Spleen (tissue), 11 donors: ENCODE measurements around the gene CDIPT. TPM values are rescaled to one million over a fixed set of nuclear protein-coding genes. Genes with fewer than 3 reads are reported as not detected.
A peak's percentile ranks its signal among the peaks of the same experiment; 100 is the strongest.

Source experiments
- DNase-seq: peaks from one replicate; pipeline ENCODE4 v3.0.0-alpha.2; 2020
- H3K27ac ChIP-seq, 8 donors: fragments of 200-600 bp; sonication (generic) in 7 of 8; 1 replicate in 4 of 8; 2 replicates in 4 of 8; pipeline versions ENCODE4 v1.5.0 to v1.8.0; 2016 to 2021; ENCODE audit warnings: inconsistent platforms in 4 of 8, mild to moderate bottlenecking in 4 of 8, moderate library complexity in 1 of 8
- H3K27me3 ChIP-seq, 7 donors: fragments of 200-600 bp; sonication (generic) in 6 of 7; replicated peaks in 1 of 7; 1 replicate in 4 of 7; 2 replicates in 3 of 7; pipeline versions ENCODE4 v1.5.0 to v1.8.0; 2016 to 2021; ENCODE audit warnings: inconsistent platforms in 3 of 7, mild to moderate bottlenecking in 1 of 7
- H3K36me3 ChIP-seq, 6 donors: fragments of 200-600 bp; sonication (generic) in 5 of 6; 1 replicate in 4 of 6; 2 replicates in 2 of 6; pipeline versions ENCODE4 v1.5.0 to v1.8.0; 2016 to 2021; ENCODE audit warnings: inconsistent platforms in 2 of 6
- H3K4me1 ChIP-seq, 6 donors: fragments of 200-600 bp; sonication (generic) in 5 of 6; 1 replicate in 3 of 6; 2 replicates in 3 of 6; pipeline versions ENCODE4 v1.5.0 to v1.8.0; 2016 to 2021; ENCODE audit warnings: inconsistent platforms in 3 of 6
- H3K4me3 ChIP-seq, 8 donors: fragments of 200-600 bp; sonication (generic) in 7 of 8; 1 replicate in 4 of 8; 2 replicates in 4 of 8; pipeline versions ENCODE4 v1.5.0 to v1.8.0; 2016 to 2021; ENCODE audit warnings: inconsistent platforms in 4 of 8, mild to moderate bottlenecking in 4 of 8, moderate library complexity in 2 of 8
- H3K9me3 ChIP-seq, 8 donors: fragments of 200-600 bp; sonication (generic) in 7 of 8; 1 replicate in 4 of 8; 2 replicates in 4 of 8; pipeline versions ENCODE4 v1.5.0 to v1.8.0; 2016 to 2021; ENCODE audit warnings: inconsistent platforms in 4 of 8
- CTCF ChIP-seq, 11 experiments: fragments of 200-600 bp in 7 of 11; fragments of 450-650 bp in 4 of 11; sonication (generic) in 4 of 11; IDR thresholded peaks in 8 of 11; conservative IDR thresholded peaks in 3 of 11; 1 replicate in 7 of 11; 2 replicates in 4 of 11; pipeline versions ENCODE4 v1.4.0 to v1.8.0; 2016 to 2021; ENCODE audit warnings: antibody characterized with exemption in 11 of 11, inconsistent platforms in 4 of 11, mild to moderate bottlenecking in 1 of 11
- POLR2A ChIP-seq, 3 donors: fragments of 450-650 bp; IDR thresholded peaks; one replicate each; pipeline ENCODE4 v1.5.1; 2017; ENCODE audit warnings: antibody characterized with exemption in 3 of 3, mild to moderate bottlenecking in 1 of 3
- POLR2AphosphoS5 ChIP-seq, 3 donors: sonication (generic); formaldehyde crosslinking; IDR thresholded peaks; one replicate each; pipeline ENCODE4 v1.5.1; 2017; ENCODE audit warnings: antibody characterized with exemption in 3 of 3
- WGBS, 5 donors: extraction: QIAGEN DNeasy Blood & Tissue Kit in 3 of 5; methylation state at CpG; one replicate each; pipeline versions ENCODE4 v1.1.5 to v1.1.7; 2013 to 2018; 5-methylcytosine and 5-hydroxymethylcytosine counted together
- intact Hi-C: fragments of 100-400 bp; cut with DNase I; formaldehyde crosslinking; loops from one replicate; pipeline ENCODE4 v1.15.0; 2023; ENCODE audit warnings: low total_unique reads
- polyA plus RNA-seq, 3 donors: library from polyadenylated mRNA; stranded (reverse); fragments of 200-250 nt; gene quantifications; one replicate each; pipeline ENCODE4 v1.2.1, GENCODE V29; 2013
- total RNA-seq, 7 donors: library from RNA; depleted of rRNA in 3 of 7; stranded (reverse); fragments of >200 nt in 3 of 7; fragmentation: NEBNext Ultra II Directional in 4 of 7; extraction: Animal tissue kit (Norgen Biotek cat#: 25700) in 4 of 7; gene quantifications; one replicate each; pipeline versions ENCODE4 v1.1.0 to v1.2.1, GENCODE V29; 2016 to 2021
- donor health status: healthy with polysubstance abuse.
- donor health status: DM: no; HTN: no; CAD: no; lungs with moderate emphysema.
- donor health status: DM: no; HTN: no; CAD: no.
- donor health status: Bipolar disorder and iron deficiency.
- donor health status: healthy.
- donor health status: DM: no; HTN: no; CAD: no.
- donor health status: DM: yes; HTN: yes; CAD: no.

Gene CDIPT
- total and polyA plus RNA-seq, 10 donors = 43.7 to 81.2 (median 65.5) TPM

- H3K4me3 ChIP-seq = no peak overlapping the region
- no peak for DNase-seq
- H3K27me3 ChIP-seq = no peaks in the 10 kb centered on the region
- 86 to 98% (median 90%) methylated on average over 3 of the region's 3 CpGs for whole genome bisulfite sequencing, 5 donors
- TF ChIP-seq POLR2AphosphoS5 (IDR thresholded peaks at IDR 0.05) = peak in 1 of 3 donors; percentile 27
- no peak for TF ChIP-seq CTCF (IDR thresholded peaks at IDR 0.05 in 8 of 11, conservative IDR thresholded peaks at IDR 0.05 in 3 of 11)
- no peak overlapping the region for H3K27ac ChIP-seq
- peaks cover 0 to 22% (median 12%) of the 10 kb centered on the region in 6 donors for H3K4me1 ChIP-seq
- H3K9me3 ChIP-seq = no peaks in the 10 kb centered on the region
- H3K36me3 ChIP-seq = peaks cover 0 to 50% (median 20%) of the 10 kb centered on the region in 6 donors
- intact Hi-C loops = no loop called here
Observed at GRCh38 chr16:29850998-29851397, 12.0 kb downstream of the CDIPT start.

GRCh38 chr16:29849505-29849904 lies 13.5 kb downstream of the CDIPT start:
- TF ChIP-seq POLR2A (IDR thresholded peaks at IDR 0.05) = no peak
- TF ChIP-seq POLR2AphosphoS5 (IDR thresholded peaks at IDR 0.05) = no peak
- TF ChIP-seq CTCF (IDR thresholded peaks at IDR 0.05 in 8 of 11, conservative IDR thresholded peaks at IDR 0.05 in 3 of 11) = no peak
- Histone ChIP-seq H3K4me3 (no peak overlapping the region), H3K4me1 (peaks cover 0 to 22% (median 12%) of the 10 kb centered on the region in 6 donors), H3K27me3 (no peaks in the 10 kb centered on the region), H3K9me3 (no peaks in the 10 kb centered on the region), H3K27ac (peak overlapping the region in 2 of 8 donors; percentile 18 to 33), H3K36me3 (peaks cover 0 to 65% (median 35%) of the 10 kb centered on the region in 6 donors)
- DNase-seq = no peak
- intact Hi-C loops = no loop called here
- WGBS, 5 donors = 80 to 89% (median 88%) methylated on average over 5 of the region's 5 CpGs

GRCh38 chr16:29848420-29849297 lies 14.4 kb downstream of the CDIPT start:
- TF ChIP-seq POLR2AphosphoS5 (IDR thresholded peaks at IDR 0.05) (peak; percentile 70 to 83 (median 72)), POLR2A (IDR thresholded peaks at IDR 0.05) (no peak), CTCF (IDR thresholded peaks at IDR 0.05 in 8 of 11, conservative IDR thresholded peaks at IDR 0.05 in 3 of 11) (peak; percentile 66 to 92 (median 84))
- Histone ChIP-seq H3K4me3 (no peak overlapping the region), H3K27me3 (no peaks in the 10 kb centered on the region), H3K9me3 (no peaks in the 10 kb centered on the region), H3K4me1 (peaks cover 0 to 22% (median 12%) of the 10 kb centered on the region in 6 donors), H3K27ac (peak overlapping the region in 3 of 8 donors; percentile 15 to 30 (median 28)), H3K36me3 (peaks cover 0 to 74% (median 43%) of the 10 kb centered on the region in 6 donors)
- intact Hi-C loops = no loop called here
- DNase-seq = peak; percentile 96
- WGBS, 5 donors = 44 to 83% (median 49%) methylated on average over 7 to 15 of the region's 15 CpGs

GRCh38 chr16:29845656-29846055 lies 17.4 kb downstream of the CDIPT start:
- H3K36me3 ChIP-seq = peaks cover 0 to 100% (median 69%) of the 10 kb centered on the region in 6 donors
- intact Hi-C loops = no loop called here
- 95 to 97% (median 96%) methylated on average over 18 of the region's 18 CpGs for WGBS, 5 donors
- TF ChIP-seq CTCF (IDR thresholded peaks at IDR 0.05 in 8 of 11, conservative IDR thresholded peaks at IDR 0.05 in 3 of 11) (no peak), POLR2AphosphoS5 (IDR thresholded peaks at IDR 0.05) (peak in 1 of 3 donors; percentile 4)
- H3K9me3 ChIP-seq = no peaks in the 10 kb centered on the region
- DNase-seq = no peak
- H3K27me3 ChIP-seq = no peaks in the 10 kb centered on the region
- no peak overlapping the region for H3K27ac ChIP-seq
- no peak overlapping the region for H3K4me3 ChIP-seq
- H3K4me1 ChIP-seq = peaks cover 0 to 14% (median 6%) of the 10 kb centered on the region in 6 donors
